Measurements from ENCODE around the gene ARFGAP2.
"Not testable (repeated sequence)": the region's sequence is repeated elsewhere in the genome, so short reads cannot be mapped to it uniquely, and the experiment has no call there.

The ARFGAP2 gene

DNA sequence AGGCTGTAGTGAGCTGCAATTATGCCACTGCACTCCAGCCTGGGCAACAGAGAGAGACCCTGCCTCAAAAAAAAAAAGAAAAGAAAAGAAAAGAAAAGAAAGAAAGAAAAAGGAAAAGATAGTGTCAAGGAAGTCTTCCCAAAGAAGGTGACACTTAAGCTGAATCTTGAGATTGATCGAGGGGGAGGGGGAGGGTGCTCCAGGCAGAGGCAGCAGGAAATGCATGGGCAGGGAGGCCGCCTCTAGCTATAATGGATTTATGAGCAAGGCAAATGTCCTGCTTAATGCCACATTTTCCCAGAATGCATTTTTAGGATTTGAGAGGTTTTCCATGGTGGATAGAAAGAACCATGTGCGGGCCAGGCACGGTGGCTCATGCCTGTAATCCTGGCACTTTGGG is 24.3 kb upstream of the ARFGAP2 start:
- no peak overlapping the region for H3K4me3 ChIP-seq (ENCODE audit: low read depth, low read length)
- TF ChIP-seq, protein P1, sequence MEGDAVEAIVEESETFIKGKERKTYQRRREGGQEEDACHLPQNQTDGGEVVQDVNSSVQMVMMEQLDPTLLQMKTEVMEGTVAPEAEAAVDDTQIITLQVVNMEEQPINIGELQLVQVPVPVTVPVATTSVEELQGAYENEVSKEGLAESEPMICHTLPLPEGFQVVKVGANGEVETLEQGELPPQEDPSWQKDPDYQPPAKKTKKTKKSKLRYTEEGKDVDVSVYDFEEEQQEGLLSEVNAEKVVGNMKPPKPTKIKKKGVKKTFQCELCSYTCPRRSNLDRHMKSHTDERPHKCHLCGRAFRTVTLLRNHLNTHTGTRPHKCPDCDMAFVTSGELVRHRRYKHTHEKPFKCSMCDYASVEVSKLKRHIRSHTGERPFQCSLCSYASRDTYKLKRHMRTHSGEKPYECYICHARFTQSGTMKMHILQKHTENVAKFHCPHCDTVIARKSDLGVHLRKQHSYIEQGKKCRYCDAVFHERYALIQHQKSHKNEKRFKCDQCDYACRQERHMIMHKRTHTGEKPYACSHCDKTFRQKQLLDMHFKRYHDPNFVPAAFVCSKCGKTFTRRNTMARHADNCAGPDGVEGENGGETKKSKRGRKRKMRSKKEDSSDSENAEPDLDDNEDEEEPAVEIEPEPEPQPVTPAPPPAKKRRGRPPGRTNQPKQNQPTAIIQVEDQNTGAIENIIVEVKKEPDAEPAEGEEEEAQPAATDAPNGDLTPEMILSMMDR (IDR thresholded peaks at IDR 0.05; ENCODE audit: low read depth, low read length) = no peak

DNA sequence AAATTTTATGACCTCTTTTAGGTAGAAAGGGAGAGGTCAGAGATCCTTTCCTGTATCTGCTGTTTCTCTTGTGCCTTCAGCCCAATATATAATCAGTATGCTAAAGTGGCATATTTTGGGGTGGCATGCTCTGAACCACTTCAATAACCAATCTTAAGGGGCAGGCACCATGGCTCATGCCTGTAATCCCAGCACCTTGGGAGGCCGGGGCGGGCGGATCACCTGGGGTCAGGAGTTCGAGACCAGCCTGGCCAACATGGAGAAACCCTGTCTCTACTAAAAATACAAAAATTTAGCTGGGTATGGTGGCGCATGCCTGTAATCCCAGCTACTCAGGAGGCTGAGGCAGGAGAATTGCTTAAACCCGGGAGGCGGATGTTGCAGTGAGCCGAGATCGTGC is 21.5 kb upstream of the ARFGAP2 start:
- H3K4me3 ChIP-seq (ENCODE audit: low read depth, low read length) = not testable (repeated sequence)

DNA sequence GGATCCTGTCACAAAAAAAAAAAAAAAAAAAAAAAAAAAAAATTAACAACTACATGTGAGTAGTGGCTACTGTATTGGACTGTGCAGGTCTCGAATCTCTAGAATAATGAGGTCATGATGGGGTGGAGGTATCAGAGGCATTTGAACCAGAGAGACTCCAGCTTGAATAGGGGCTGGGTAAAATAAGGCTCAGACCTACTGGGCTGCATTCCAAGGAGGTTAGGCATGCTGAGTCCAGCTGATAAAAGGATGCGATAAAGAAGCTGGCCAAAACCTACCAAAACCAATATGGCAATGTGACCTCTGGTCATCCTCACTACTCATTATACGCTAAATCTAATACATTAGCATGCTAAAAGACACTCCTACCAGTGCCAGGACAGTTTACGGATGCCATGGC is 15.4 kb upstream of the ARFGAP2 start:
- TF ChIP-seq, protein P1 (IDR thresholded peaks at IDR 0.05; ENCODE audit: low read depth, low read length) = no peak
- H3K4me3 ChIP-seq (ENCODE audit: low read depth, low read length) = no peak overlapping the region

DNA sequence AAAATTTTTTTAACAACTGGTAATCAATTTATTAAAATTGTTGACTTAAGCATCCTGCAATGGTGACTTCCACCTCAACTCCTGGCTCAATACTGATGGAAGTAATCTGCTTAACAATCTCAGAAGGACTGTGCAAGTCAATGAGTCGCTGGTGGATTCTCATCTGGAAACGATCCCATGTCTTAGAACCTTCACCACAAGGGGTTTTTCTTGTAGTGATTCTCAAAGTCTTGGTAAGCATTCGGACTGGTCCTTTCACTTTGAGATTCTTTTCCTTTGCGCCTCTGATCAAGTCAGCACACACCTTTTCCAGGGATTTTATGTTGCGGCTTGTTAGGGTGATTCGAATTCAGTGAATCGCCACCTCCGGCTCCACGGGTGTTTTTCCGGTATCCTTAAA is 14.5 kb upstream of the ARFGAP2 start:
- not testable (repeated sequence) for H3K4me3 ChIP-seq (ENCODE audit: low read depth, low read length)

DNA sequence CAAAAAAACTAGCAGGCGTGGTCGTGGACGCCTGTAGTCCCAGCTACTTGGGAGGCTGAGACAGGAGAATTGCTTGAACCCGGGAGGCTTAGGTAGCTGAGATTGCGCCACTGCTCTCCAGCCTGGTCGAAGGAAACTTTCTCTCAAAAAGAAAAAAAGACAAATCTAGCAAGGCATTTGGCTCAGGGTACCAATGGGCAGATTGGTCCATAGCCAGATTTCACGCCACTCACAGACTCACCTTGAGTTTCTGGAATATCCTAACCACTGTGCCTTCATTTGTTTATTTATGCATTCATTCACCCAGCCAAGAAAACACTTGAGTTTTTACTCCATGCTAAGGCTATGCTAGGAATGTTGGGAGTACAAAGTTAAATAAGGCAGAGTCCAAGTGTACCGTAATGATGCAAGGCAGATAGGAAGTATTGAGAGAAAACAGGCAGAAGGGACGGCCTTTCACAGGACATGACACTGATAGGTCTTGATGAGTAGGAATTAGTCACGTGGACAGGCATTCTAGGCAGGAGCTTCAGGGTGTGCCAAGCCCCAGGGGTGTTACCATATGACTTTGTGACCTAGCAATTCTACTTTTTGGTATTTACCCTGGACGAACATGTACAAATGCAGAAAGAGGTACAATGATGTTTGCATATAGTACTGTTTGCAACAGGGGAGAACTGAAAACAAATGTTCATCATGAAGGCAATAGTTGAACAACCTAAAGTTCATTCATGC is 12.6 kb upstream of the ARFGAP2 start:
- H3K4me3 ChIP-seq (ENCODE audit: low read depth, low read length) = no peak overlapping the region
- TF ChIP-seq, protein P1 (IDR thresholded peaks at IDR 0.05; ENCODE audit: low read depth, low read length) = no peak

DNA sequence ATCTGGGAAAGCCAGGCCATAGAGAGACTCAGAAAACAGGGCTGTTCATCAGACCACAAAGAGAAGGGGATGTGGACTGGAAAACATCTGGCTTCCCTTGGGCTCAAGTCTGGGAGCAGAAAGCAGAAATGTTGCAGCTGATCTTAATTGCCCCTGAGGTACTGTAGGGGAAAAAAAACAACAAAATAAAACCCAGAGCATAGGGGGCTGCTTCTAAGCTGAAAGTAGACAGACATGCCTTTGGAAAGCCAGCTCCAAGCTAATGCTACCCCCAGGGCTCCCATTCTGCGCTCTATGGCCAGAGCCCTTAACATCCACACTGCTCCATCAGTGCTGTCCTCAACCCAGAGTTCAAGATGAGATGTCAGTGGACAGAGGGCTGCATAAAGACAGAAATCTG is 11.6 kb upstream of the ARFGAP2 start:
- H3K4me3 ChIP-seq (ENCODE audit: low read depth, low read length) = no peak overlapping the region
- TF ChIP-seq, protein P1 (IDR thresholded peaks at IDR 0.05; ENCODE audit: low read depth, low read length) = no peak

DNA sequence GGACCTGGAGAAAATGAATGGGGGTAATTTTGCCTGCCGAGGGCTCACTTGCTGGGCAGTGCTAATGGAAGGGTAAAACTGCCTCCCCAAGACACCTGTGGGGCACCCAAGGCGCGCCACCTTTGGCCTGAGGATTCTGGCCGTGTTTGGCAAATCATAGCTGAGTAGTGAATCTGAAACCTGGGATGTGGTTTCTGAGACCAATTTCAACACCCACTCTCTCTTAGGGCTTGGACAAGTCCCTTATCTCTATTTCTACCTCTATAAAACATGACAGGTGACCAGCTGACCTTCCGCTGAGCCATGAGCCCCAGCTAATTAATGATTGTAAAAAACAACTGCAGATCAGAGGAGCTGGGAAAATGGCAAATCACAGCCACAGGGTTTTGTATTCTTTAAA is 11.0 kb upstream of the ARFGAP2 start:
- TF ChIP-seq, protein P1 (IDR thresholded peaks at IDR 0.05; ENCODE audit: low read depth, low read length) = no peak
- H3K4me3 ChIP-seq (ENCODE audit: low read depth, low read length) = peak overlapping the region; percentile 69

DNA sequence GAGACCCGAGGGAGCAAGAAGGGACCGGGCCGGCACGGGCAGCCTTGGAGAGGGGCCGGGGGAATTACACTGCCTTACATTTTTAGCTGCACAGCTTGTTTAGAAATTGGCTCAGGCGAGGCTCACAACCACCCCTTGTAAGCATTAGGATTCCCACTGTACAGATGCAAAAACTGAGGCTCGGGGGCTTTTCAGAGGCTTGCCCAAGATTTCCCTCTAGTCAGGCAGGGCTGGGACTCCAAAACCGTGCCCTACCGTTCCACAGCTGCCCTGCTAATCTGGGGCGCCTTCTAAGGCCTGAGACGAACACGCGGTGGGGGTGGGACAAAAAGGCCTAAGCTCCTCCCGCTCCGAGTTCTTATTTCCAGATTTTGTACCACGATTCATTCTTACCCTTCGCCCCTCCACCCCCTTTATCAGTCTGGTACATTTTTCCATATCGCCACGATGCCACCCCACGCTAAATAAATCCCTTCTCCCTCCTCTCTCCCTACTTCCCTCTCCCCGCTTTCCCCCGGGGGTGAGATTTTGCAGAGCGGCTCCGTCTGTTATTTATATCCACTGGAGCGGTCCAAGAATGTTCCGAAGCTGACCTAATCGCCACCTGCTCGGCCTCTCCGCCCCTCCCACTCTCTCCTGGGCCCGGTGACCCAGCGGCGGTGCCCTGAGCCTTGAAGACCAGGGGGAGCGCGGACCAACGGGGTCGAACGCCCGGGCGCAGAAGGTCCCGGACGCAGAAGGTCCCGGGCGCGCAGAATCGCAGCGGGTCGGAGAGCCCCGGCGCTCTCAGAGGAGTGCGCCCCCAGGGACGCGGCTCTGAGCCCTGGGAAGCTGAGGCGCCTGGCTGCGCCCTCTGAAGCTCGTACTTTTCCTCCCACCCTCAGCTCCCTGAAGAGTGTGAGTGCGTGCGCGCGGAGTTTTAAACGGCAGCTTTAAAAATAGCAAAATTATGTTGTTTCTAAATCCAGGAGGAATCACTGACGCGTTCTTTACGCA is 10.3 kb upstream of the ARFGAP2 start:
- peak overlapping the region; percentile 69 for H3K4me3 ChIP-seq (ENCODE audit: low read depth, low read length)
- TF ChIP-seq, protein P1 (IDR thresholded peaks at IDR 0.05; ENCODE audit: low read depth, low read length) = no peak
